Measurements from ENCODE around the gene NRG3.

Gene NRG3

DNA sequence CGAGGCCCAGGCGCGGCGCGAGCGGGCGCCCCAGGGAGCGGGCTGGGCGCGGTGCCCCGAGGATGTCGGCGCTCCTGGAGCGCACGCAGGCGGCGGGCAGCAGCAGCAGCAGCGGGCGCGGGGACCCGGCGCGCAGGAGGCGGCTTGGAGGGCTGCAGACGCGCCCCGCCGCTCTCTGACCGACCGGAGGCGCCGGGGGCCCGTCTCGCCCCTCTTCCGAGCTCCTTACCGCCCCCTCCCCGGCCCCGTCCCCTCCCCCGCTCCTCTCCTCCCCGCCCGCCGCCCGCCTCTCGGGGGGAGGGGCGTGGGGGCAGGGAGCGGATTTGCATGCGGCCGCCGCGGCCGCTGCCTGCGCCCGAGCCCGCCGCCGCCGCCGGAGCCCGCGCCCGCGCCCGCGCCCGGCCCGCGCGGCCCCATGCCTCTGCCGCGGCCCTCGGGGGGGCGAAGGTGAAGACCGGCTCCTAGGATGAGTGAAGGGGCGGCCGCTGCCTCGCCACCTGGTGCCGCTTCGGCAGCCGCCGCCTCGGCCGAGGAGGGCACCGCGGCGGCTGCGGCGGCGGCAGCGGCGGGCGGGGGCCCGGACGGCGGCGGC lies at the start of gene NRG3:
Gene NRG3 (plus strand): TSS at position 320 of the 592 bp plus-strand sequence.
- DNase-seq (ENCODE audit: low read depth, low spot score): no peak

DNA sequence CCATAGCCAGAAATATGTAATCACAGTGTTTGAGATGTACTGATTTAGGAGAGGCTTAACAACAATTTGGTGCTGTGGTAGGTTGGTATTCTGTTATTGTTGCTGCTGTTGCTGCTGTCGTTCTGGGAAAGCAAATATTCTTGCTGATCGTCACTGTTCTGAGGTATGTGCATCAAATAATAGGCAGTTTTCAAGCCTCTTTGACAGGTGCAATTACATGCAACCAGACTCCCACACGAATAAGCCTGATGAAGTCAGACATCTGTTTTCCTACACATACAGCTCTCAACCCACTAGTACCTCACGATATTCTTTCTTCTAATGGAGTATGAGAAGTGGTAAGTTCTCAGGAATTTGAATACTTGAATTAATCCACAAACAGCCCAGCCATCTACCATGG lies 46.7 kb upstream of the NRG3 start:
- DNase-seq (ENCODE audit: low read depth, low spot score): no peak

DNA sequence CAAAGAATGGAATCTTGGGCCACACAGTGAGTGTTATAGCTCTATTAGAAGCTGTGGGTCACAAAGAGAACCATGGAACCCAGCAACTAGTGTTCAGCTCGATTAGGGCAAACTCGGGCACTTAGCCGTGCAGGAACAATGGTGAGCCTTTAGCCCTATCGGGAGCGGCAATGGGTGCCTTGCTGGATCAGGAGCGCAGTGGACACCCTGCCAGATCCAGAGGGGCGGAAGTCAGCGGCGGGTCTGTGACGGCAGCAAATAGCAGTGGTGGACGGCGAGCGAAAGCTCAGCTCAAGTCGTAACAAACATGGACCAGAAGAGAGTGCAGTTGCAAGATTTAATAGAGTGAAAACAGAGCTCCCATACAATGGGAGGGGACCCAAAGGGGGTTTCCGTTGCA lies 43.9 kb upstream of the NRG3 start:
- no peak for DNase-seq (ENCODE audit: low read depth, low spot score)

DNA sequence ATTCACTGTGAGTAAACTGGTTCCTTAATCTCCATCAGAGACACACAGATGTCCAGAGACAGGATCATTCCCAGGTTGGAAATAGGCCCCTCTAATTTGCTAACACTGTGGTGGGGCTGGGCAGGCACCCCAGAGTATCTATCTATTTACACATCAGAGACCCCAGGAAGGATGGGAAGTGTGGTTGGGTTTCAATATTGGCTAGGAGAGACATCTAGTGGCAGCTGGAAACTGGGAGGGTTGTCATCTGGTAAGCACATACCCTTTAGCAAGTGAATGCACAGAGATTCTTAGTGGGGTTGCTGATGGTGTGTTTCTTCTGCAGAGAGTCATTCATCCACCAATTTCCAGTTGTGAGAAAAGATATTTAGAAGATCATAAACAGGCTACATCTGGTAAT lies 36.0 kb upstream of the NRG3 start:
- DNase-seq (ENCODE audit: low read depth, low spot score): no peak

DNA sequence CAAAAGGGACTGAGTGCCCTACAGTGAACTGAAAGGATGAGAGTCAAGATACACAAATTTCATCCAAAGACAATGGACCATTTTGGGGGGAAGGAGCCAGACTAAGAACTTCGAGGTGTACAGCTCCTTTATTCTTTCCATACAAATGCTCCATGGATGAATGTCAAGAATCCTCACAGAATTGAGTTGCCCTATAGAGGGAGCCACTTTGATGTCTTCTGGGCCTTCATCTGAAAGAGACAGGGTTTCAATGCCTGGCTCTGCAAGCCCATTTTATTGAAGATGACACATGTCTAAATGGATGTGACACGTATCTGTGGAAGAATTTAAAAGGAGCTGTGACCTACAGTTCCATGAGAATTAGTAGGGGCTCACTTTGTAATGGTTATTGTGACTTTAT lies 32.0 kb upstream of the NRG3 start:
- no peak for DNase-seq (ENCODE audit: low read depth, low spot score)

DNA sequence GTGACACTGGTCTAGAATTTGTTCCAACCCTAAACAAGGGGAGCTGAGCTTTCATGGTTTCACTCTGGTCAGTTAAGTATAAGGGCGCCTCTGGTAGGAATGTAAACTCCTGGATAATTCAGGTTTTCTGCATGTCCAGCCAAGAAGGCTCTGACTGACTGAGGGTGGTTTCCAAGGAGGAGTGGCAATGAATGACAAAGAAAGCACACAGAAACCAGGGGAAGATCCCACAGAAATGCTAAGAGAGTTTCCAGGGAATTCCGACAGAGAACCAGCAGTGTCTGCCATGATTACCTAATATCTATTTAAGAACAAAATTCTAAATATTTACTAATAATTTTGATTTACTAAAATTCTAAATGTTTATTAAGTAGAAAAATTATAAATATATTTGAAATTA lies 27.3 kb upstream of the NRG3 start:
- DNase-seq (ENCODE audit: low read depth, low spot score): no peak

DNA sequence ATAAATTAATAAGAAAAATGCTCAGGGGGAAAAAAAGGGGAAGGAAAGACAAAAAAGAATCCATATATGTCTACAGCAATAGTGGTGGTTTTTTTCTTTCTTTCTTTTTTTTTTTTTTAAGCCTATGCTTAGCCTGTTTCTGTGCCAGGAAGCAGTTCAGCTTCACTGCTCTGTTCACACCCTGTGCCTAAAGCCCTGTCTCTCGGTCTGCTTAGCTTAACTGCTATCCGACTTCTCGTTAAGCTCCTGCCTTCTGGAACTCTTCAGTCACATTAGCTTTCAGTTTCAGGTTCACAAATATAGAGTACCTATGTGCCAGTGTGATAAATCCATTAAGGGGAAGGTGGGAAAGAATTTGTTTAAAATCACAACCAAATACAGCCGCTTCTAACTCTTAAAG lies 26.5 kb upstream of the NRG3 start:
- no peak for DNase-seq (ENCODE audit: low read depth, low spot score)

DNA sequence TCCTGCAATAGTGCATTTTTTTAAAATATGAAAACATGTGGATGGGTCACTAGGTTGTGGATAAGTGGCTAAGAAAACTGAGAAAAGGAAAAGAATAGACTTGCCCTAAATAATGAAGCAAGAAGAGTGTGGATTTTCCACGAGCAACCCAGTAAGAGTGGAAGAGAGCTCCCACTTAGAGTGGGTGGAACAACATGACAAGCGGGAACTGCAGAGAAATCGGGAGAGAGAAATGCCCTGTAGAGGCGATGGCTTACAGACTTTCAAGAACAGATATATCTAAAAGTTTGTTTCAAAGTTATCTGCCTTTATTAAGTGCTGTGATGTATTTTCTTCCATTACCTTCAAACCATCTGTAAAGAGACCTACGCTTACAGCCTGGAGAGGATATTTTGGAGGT lies 26.1 kb upstream of the NRG3 start:
- no peak for DNase-seq (ENCODE audit: low read depth, low spot score)

DNA sequence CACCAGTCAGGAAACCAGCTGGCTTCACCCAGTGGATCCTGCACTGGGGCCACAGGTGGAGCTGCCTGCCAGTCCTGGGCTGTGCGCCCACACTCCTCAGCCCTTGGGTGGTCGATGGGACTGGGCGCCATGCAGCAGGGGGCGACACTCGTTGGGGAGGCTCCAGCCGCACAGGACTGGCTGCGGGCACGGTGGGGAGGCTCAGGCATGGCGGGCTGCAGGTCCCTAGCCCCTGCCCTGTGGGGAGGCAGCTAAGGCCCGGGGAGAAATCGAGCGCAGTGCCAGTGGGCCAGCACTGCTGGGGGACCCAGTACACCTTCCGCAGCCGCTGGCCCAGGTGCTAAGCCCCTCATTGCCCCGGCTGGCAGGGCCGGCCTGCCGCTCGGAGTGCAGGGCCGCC lies 12.4 kb upstream of the NRG3 start:
- no peak for DNase-seq (ENCODE audit: low read depth, low spot score)

DNA sequence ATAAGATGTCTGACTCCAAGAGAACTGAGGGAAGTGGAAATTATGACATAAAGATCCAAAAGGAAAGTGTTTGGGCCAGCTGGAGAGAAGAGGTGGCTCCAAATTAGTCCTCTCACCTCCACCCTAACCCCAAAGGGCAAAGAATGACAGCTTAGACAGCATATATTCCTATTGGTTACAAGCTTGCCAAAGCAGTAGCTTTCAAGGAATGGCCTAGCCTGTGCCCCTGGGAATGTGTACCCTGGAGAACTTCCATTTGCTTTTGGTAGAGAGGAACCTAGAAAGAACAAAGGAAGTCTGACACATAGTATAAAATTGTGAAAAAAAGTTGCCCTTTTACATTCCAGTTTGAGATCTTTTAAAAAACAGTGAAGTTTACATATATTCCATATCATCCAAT lies 11.2 kb upstream of the NRG3 start:
- no peak for DNase-seq (ENCODE audit: low read depth, low spot score)

DNA sequence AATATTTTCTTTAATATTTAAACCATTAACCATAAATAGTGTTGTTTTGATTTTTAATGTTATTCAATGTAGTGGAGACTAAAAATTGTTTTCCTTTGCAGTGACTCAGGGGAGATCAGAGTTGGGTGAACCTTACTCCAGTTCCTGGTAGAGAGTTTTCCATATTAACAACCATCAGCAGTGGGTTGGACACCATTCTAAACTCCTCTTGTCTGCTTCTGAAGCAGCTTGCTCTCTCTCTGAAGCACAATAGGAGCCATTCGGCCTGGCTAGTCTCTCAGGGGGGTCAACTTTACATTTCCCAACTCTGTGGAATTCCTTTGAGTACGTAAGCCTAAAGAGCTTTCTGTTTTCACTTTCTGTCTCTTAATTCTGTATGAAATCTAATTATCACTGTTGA lies 9.4 kb upstream of the NRG3 start:
- DNase-seq (ENCODE audit: low read depth, low spot score): no peak

DNA sequence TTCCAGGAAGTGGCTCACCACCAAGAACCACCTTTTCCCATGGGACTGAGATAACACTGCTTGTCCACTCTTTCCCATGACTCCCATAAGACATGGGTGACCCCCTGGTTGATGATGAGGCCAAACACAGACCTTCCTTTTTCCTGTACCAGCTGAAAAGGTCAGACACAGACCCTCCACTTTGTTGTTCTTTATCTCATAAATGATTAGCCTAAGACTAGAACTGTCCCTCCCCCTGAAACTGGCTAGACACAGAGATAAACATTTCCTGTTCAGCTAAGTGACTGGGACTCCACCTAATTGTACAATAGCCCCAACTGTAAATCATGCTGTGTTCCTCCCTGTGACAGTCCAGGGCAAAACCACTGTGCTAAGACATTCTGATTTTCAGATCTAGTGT lies 8.2 kb upstream of the NRG3 start:
- no peak for DNase-seq (ENCODE audit: low read depth, low spot score)

DNA sequence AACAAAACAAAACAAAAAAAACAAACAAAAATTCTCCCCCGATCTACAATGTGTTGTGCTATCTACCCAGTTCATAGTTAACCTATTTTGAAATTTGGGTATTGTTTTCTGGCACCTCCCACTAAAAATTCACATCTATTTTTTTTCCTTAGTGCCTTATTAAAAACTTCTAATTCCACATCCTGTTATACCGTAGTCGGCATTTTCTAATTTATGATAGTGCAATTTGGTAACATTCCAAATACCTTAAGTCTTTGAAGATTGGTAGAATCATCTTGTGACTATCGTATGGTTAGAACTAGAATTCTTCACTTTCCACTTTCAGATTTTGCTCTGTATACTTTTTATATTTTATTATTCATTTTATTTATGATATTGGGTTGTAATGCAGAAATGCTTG lies 4.5 kb upstream of the NRG3 start:
- no peak for DNase-seq (ENCODE audit: low read depth, low spot score)

DNA sequence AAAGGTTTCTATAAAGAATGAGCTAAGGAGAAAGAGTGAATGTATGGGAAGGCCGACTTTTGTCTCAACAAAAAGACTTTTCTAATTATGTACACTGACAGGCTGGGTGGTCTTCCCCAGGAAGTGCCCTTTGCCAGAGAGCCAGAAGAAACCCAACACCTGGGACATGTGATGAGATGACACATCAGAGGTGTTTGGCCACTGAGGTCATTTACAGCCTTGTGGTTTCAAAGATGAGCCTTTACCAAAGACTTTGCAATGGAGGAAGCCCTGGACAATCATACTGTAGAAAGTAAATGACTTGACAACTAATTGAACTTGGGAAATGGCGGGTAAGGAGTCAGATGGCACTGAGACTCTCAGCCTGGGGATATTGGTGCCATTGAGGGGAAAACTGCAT lies 3.4 kb upstream of the NRG3 start:
- no peak for DNase-seq (ENCODE audit: low read depth, low spot score)

DNA sequence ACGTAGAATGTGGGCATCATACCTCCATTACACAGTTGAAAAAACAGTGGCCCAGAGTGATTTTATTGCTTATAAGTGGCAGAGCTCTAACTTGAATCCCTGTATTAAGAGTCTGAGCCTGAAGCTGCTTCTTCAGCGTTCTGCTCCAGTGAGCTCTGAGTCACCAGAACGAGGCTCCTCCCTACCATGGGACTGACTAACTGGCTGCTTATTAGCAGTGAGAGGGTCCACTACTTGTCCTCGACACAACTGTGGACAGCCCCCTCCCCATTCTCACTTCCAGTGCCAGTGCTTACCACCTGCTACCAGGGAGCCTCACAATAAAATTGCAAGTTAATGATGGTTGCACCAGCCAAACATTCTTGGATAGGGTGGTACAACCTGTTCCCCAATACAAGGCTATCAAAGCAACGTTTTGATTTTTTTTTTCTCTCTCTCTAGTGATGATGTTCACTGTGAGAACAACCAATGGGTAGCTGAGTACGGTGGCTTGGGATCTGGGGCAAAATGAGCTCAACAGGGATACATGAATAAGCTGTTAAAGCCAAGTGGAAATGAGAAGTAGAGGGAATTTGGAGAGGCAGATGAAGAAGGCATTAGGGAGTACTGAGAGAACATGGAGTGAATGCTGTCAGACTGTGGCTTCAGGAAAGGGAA lies 2.7 kb upstream of the NRG3 start:
- DNase-seq (ENCODE audit: low read depth, low spot score): no peak

DNA sequence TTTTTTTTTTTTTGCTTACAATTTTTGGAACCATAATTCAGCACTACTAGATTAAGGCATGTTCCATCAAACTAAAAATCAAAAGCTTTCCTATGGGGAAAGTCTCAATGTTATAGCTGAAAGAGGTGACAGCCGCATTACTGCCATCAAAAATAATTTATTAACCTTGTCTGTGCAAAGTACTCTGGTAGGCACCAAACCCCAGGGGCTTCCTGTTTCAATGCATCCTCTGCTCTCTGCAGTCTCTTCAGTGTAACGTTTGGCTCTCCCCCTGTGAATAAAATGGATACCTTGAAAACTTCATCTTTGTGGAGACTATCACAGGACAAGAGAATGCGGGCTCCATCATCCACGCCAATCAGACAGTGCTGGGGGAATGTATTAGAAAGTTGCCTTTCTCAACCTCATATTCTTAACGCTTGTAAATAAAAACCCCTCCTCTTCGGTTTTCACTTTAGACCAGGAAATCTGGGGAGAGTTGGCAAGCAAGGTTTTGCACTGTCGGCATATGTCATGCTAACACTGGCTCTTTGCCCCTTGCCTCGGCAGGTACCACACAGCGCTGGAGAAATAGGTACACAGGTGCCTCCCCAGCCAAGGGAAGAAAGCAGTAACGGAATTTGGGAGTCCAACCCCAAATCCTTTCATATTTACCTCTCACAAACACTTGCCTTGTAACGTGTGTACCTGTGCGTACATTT lies 1.6 kb upstream of the NRG3 start:
- no peak for DNase-seq (ENCODE audit: low read depth, low spot score)

DNA sequence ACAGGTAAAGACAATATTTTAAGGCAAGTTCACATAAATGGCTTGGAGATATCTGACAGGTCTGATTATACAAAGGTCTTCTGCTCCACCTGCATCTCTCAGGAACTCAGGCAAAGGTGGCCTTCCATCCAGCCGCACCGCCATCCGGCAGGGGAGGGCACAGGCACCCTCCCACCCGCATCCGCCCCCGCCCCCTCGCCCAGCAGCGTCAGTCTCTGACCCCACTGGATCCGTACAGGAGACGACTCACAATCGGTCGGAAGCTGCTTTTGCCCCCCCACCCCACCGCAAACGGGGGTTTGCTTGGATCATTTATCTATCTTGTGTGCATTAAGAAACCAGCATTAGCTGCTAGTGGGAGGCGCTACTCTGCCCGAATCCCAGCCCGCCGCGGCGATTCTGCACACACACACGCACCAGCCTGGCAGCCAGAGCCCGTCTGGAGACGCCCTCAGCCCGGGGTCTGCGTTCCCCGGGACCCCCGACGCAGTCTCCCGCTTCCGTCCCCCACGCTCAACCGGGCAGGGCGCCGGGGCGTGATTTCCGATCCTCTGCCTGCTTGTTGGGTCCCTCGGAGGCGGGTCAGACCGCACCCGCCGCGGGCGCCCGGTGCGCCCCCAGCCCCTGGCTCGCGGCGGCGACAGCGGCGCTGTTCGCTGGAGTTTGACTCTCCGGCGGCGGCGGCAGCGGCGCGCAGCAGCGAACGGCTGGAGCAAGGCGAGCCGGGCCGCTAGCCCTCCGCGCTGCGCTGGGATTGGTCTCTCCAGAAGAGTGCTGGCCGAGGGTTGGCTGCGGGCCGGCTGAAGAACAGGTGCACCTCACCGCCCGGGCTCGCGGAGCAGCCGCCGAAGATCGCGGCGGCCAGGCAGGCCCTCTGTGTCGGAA lies 820 bp upstream of the NRG3 start:
- DNase-seq (ENCODE audit: low read depth, low spot score): no peak

DNA sequence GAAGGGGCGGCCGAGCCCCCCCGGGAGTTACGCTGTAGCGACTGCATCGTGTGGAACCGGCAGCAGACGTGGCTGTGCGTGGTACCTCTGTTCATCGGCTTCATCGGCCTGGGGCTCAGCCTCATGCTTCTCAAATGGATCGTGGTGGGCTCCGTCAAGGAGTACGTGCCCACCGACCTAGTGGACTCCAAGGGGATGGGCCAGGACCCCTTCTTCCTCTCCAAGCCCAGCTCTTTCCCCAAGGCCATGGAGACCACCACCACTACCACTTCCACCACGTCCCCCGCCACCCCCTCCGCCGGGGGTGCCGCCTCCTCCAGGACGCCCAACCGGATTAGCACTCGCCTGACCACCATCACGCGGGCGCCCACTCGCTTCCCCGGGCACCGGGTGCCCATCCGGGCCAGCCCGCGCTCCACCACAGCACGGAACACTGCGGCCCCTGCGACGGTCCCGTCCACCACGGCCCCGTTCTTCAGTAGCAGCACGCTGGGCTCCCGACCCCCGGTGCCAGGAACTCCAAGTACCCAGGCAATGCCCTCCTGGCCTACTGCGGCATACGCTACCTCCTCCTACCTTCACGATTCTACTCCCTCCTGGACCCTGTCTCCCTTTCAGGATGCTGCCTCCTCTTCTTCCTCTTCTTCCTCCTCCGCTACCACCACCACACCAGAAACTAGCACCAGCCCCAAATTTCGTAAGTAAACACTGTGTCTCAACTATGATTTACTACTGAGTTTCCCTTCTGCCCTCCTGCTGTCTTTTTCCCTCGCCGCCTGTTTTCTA lies 666 bp downstream of the NRG3 start:
- no peak for DNase-seq (ENCODE audit: low read depth, low spot score)

DNA sequence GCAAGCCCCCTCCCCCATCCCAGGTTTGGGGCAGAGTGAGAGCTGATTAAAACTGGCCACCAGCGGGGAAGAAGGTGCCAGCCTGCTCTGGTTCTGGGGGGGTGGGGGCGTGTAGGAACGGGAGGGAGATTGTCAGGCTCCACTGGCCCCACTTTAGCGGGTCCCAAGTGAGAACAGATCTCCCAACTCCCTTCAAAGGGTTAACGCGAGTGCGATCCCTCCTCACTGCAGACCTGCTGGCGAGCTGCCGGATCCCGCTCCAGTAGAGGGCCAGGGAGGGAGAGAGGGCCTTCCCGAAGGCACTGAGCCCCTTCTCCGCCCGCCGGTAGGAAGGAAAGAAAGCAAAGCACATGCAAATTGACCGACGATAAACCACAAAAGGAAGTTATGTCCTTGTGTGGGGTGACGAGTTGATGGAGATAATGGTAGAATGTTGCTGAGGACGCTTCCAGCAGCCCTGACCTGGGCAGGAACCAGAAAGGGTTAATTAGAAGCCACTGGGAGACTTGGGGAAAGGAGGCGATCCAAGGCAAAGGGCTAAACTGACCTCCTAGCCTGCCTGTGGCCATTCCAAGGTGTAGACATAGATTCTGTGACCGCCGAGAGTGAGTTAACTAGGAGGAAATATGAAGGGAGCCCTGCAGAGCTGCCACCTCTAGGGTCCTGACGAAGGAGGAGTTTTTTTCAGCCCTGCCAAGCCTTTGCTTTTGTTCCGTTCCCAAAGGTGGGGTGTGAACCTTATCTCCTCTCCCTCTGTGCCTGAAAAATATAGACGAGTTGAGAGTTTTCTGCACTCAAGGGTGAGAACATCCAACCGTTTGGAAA lies 1.5 kb downstream of the NRG3 start:
- DNase-seq (ENCODE audit: low read depth, low spot score): no peak

DNA sequence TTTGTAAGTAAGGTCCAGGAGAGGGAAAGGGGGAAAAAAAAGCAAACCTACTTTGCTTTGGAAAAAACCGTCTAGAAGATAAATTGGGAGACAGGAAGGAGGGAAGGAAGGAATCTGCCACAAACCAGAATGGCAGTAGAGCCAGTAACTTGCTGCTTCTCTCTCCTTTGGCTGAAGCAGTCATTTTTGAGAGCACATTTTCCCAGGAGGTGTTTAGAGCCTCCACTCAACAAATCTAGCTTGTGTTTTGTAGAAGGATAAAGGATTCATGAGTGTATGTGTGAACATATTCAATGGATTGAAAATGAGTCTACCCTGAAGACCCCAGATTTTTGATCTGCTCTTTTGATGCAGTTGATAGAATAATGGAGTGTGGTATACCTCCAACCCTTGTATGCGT lies 2.6 kb downstream of the NRG3 start:
- no peak for DNase-seq (ENCODE audit: low read depth, low spot score)

DNA sequence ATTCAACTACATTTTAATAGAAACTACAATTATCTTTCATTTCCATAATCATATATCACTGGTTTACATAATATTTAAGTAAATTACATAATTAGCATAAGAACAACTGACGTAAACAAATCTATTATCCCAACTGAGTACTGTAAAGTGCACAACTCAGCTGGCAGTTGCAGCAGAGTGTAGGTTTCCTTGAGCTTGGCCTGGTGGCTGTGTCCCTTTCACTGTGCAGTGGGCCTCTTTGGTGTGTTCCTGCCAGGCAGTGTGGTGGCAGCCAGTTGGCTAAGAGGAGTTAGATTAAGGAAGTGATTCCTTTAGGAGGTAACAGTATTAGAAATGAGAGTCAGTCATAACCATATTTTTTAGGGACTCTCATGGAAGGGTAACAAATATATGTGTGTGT lies 7.0 kb downstream of the NRG3 start:
- DNase-seq (ENCODE audit: low read depth, low spot score): no peak

Data from brain pericyte (primary cell).